Skeletal muscle satellite cell (primary cell): ENCODE data around the gene YWHAB.

Experiments used
- H3K27me3 ChIP-seq: 2 replicates; pipeline ENCODE4 v1.7.0; 2013; ENCODE audit warnings: low read length; ENCODE audit not compliant: control insufficient read depth, insufficient read depth
- H3K36me3 ChIP-seq: 2 replicates; pipeline ENCODE4 v1.7.0; 2013; ENCODE audit warnings: mild to moderate bottlenecking, control low read depth, low read length; ENCODE audit not compliant: insufficient read depth
- H3K4me1 ChIP-seq: 2 replicates; pipeline ENCODE4 v1.7.0; 2013; ENCODE audit warnings: low read length; ENCODE audit not compliant: control insufficient read depth, insufficient read depth
- H3K4me2 ChIP-seq: 2 replicates; pipeline ENCODE4 v1.7.0; 2013; ENCODE audit warnings: mild to moderate bottlenecking, low read length
- H3K4me3 ChIP-seq: 2 replicates; pipeline ENCODE4 v1.7.0; 2013; ENCODE audit warnings: low read length
- H3K9ac ChIP-seq: 2 replicates; pipeline ENCODE4 v1.7.0; 2013; ENCODE audit warnings: mild to moderate bottlenecking, low read depth, low read length, moderate library complexity
- H3K9me3 ChIP-seq: replicated peaks from 2 replicates; pipeline ENCODE4 v1.7.0; 2013; ENCODE audit warnings: mild to moderate bottlenecking, control low read depth, low read length

The YWHAB gene

DNA sequence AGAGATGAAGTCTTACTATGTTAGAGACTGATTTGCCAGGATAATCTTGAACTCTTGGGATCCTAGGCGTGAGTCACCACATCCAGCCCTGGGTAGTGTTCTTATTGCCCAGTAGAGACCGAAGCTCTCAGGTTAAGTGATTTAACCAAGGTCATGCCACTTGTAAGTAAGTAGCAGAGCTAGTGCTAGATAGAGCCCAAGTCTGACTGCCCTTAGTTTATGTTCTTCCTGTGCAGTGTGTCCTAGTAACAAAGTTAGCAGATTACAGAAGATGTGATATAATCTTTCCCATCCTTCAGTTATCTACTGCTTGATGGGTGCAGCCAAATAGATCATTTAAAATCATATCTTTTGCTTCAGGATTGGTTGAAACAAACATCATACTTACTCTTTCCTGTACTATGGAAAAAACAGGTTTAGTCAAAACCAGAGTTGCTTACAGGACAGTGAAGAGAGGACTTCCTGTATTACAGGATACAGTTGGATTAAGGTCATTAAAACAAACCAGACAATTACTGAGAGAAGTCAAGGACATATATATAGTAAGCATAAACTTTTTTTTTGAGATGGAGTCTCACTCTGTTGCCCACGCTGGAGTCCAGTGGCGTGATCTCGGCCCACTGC is 14.8 kb downstream of the YWHAB start:
- H3K9ac ChIP-seq, result no peak overlapping the region

GRCh38 chr20:44901974-44902373 is 16.5 kb downstream of the YWHAB start:
- peaks cover 61% of the 10 kb centered on the region for H3K36me3 ChIP-seq
- no peak overlapping the region for H3K4me3 ChIP-seq
- H3K27me3 ChIP-seq, result no peaks in the 10 kb centered on the region
- no peak overlapping the region for H3K4me2 ChIP-seq
- peaks cover 6% of the 10 kb centered on the region for H3K4me1 ChIP-seq
- no peaks in the 10 kb centered on the region for H3K9me3 ChIP-seq
- H3K9ac ChIP-seq, result no peak overlapping the region

More for the DNA sequence above, 14.8 kb downstream of the YWHAB start:
- Histone ChIP-seq H3K9me3 (no peaks in the 10 kb centered on the region), H3K4me1 (peaks cover 16% of the 10 kb centered on the region), H3K27me3 (no peaks in the 10 kb centered on the region), H3K4me2 (no peak overlapping the region), H3K4me3 (no peak overlapping the region), H3K36me3 (peaks cover 45% of the 10 kb centered on the region)

GRCh38 chr20:44904377-44904776 is 18.9 kb downstream of the YWHAB start:
- Histone ChIP-seq H3K9me3 (no peaks in the 10 kb centered on the region), H3K9ac (no peak overlapping the region), H3K36me3 (peaks cover 82% of the 10 kb centered on the region), H3K4me1 (peaks cover 8% of the 10 kb centered on the region), H3K4me2 (no peak overlapping the region), H3K27me3 (no peaks in the 10 kb centered on the region), H3K4me3 (no peak overlapping the region)

DNA sequence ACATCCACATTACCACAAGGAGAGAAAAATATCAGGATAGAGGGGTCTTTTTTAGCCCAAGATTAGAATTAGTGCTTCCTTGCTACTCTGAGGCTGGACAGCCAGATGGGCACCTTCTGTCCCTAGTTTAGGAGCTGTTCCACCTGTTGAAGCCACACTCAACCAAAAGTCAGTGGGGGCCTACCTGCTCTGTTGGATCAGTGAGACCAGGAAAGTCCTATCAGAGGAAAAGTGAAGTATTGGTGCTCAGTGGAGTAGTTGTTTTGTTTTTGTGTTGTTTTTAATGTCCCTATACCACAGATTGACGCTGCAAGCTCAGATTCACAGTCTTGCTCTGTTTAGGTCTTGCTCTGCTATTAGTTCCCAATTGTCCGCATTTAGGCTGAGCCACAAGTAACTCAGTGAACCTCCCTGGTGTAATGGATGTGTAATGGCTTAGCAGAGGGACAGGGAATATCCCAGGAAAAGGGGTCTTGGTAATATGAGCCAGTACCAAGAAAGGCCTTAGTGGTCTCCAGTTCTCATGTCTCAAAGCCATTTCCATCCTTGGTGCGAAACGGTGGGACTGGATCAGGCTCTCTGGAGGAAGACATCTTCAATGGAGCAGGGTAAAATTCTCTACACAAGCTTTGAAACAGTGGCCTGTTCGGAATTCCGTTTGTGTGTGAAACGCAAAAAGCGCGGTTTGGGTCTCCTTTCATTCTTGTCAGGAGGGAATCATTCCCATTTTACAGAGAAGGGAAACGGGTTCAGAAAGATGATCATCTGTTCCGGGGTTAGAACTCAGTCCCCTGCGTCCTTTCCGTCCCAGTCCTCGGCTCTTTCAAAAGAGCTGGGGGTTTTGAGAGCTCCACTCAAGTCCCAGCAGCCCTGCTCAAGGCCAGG is 23.7 kb downstream of the YWHAB start:
- peaks cover 62% of the 10 kb centered on the region for H3K36me3 ChIP-seq

GRCh38 chr20:44909872-44910689 is 24.6 kb downstream of the YWHAB start, which contains the start of gene PABPC1L:
TSS of gene PABPC1L (plus strand) at chr20:44910060. CDS start at chr20:44910144, 84 bp downstream.
- Histone ChIP-seq H3K9ac (peak within 1 kb of the TSS; percentile 69), H3K9me3 (no peaks in the 10 kb centered on the region), H3K36me3 (peaks cover 54% of the 10 kb centered on the region), H3K4me2 (peak within 1 kb of the TSS; percentile 86), H3K4me3 (peak within 1 kb of the TSS; percentile 76), H3K4me1 (peaks cover 9% of the 10 kb centered on the region), H3K27me3 (no peaks in the 10 kb centered on the region)

More for the DNA sequence above, 23.7 kb downstream of the YWHAB start:
- H3K9me3 ChIP-seq, result no peaks in the 10 kb centered on the region
- no peaks in the 10 kb centered on the region for H3K27me3 ChIP-seq
- peaks cover 9% of the 10 kb centered on the region for H3K4me1 ChIP-seq
- H3K4me3 ChIP-seq, result peak overlapping the region; percentile 76
- peak overlapping the region; percentile 86 for H3K4me2 ChIP-seq
- H3K9ac ChIP-seq, result no peak overlapping the region

DNA sequence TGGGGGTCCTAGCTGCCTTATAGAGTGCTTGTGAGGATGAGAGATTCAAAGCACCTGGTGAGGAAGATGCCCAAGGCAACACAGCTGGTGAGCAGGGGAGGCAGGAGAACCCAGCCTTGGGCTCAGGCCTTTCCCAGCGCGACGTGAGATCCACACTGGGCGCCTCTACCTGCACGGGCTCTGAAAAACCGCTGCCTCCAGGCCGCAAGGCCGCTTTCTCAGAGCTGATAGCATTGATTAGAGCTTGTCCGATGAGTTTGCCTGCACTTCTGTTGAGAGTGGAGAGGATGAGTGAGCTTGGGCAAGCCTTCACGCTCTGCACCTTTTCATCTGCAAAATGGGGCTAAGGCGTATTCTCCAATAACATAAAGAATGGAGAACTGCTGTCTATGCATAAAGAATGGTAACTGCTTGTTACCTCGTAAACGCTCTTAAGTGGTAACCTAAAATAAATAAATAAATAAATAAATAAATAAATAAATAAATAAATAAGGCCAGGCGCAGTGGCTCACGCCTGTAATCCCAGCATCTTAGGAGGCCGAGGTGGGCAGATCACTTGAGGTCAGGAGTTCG is 25.3 kb downstream of the YWHAB start:
- Histone ChIP-seq H3K9me3 (no peaks in the 10 kb centered on the region), H3K9ac (peak overlapping the region; percentile 69)

GRCh38 chr20:44911264-44911921 is 25.9 kb downstream of the YWHAB start:
- Histone ChIP-seq H3K4me2 (peak overlapping the region; percentile 10), H3K9ac (no peak overlapping the region), H3K27me3 (no peaks in the 10 kb centered on the region), H3K4me3 (no peak overlapping the region), H3K36me3 (peaks cover 41% of the 10 kb centered on the region), H3K4me1 (peaks cover 9% of the 10 kb centered on the region), H3K9me3 (no peaks in the 10 kb centered on the region)

More for the DNA sequence above, 25.3 kb downstream of the YWHAB start:
- H3K4me3 ChIP-seq, result peak overlapping the region; percentile 76
- peaks cover 47% of the 10 kb centered on the region for H3K36me3 ChIP-seq
- H3K4me2 ChIP-seq, result peak overlapping the region; percentile 86
- H3K4me1 ChIP-seq, result peaks cover 9% of the 10 kb centered on the region
- no peaks in the 10 kb centered on the region for H3K27me3 ChIP-seq

- H3K4me3 ChIP-seq, result no peak overlapping the region
- no peak overlapping the region for H3K4me2 ChIP-seq
- H3K27me3 ChIP-seq, result no peaks in the 10 kb centered on the region
- H3K9me3 ChIP-seq, result no peaks in the 10 kb centered on the region
- H3K4me1 ChIP-seq, result peaks cover 9% of the 10 kb centered on the region
- no peak overlapping the region for H3K9ac ChIP-seq
- peaks cover 41% of the 10 kb centered on the region for H3K36me3 ChIP-seq
Measured at GRCh38 chr20:44912189-44912588, 26.7 kb downstream of the YWHAB start.

- no peak overlapping the region for H3K4me2 ChIP-seq
- no peaks in the 10 kb centered on the region for H3K27me3 ChIP-seq
- H3K9me3 ChIP-seq, result no peaks in the 10 kb centered on the region
- no peak overlapping the region for H3K9ac ChIP-seq
- peaks cover 26% of the 10 kb centered on the region for H3K36me3 ChIP-seq
- no peak overlapping the region for H3K4me3 ChIP-seq
- H3K4me1 ChIP-seq, result peaks cover 4% of the 10 kb centered on the region
Measured at GRCh38 chr20:44914924-44915323, 29.4 kb downstream of the YWHAB start.

DNA sequence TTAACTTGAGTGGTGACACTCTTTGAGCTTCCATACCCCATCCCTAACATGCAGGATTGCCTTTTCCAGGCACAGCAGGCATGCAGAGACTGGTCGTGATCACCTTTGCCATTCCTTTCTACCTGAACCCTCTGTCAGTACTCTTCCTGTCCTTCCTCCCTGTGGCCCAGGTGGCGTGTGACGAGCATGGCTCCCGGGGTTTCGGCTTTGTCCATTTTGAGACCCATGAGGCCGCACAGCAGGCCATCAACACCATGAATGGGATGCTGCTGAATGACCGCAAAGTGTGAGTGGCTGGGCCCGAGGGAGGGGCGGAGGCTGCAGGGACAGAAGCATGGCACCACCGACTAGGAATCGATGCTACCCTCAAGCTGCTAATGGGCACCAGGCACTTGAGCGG is 31.1 kb downstream of the YWHAB start:
- H3K36me3 ChIP-seq, result peaks cover 29% of the 10 kb centered on the region
- H3K4me1 ChIP-seq, result no peaks in the 10 kb centered on the region
- H3K4me2 ChIP-seq, result no peak overlapping the region
- no peaks in the 10 kb centered on the region for H3K27me3 ChIP-seq
- H3K9ac ChIP-seq, result no peak overlapping the region
- H3K4me3 ChIP-seq, result no peak overlapping the region
- H3K9me3 ChIP-seq, result no peaks in the 10 kb centered on the region
